Kidney epithelial cell (primary cell): ENCODE data around the gene TOP3A. TPM values are rescaled to one million over a fixed set of nuclear protein-coding genes. Genes with fewer than 3 reads are reported as not detected.

Experiments
- DNase-seq: peaks from one replicate; pipeline ENCODE4 v3.0.0-alpha.2; 2010; ENCODE audit warnings: low read depth
- H3K27me3 ChIP-seq: 2 replicates; pipeline ENCODE4 v1.6.0; 2011; ENCODE audit warnings: low read length; ENCODE audit not compliant: control insufficient read depth, insufficient read depth
- H3K36me3 ChIP-seq: 2 replicates; pipeline ENCODE4 v1.5.1; 2011; ENCODE audit warnings: low read length; ENCODE audit not compliant: control insufficient read depth, insufficient read depth
- H3K4me3 ChIP-seq: 2 replicates; pipeline ENCODE4 v1.5.1; 2011; ENCODE audit warnings: low read depth, mild to moderate bottlenecking, control low read depth, low read length
- total RNA-seq: library from RNA; depleted of rRNA; stranded (reverse); fragments of >200 nt; gene quantifications from 2 replicates; pipeline ENCODE4 v1.2.3, GENCODE V29; 2015
- TF ChIP-seq, protein P1 (sequence below): IDR thresholded peaks from 2 replicates; pipeline ENCODE4 v1.5.1; 2011; ENCODE audit warnings: mild to moderate bottlenecking, moderate library complexity, low read length, control low read depth, inconsistent platforms; ENCODE audit not compliant: insufficient read depth, poor library complexity, severe bottlenecking

The TOP3A gene
- total RNA-seq, 1 donor from 2014 or later, result 35.6 TPM

DNA sequence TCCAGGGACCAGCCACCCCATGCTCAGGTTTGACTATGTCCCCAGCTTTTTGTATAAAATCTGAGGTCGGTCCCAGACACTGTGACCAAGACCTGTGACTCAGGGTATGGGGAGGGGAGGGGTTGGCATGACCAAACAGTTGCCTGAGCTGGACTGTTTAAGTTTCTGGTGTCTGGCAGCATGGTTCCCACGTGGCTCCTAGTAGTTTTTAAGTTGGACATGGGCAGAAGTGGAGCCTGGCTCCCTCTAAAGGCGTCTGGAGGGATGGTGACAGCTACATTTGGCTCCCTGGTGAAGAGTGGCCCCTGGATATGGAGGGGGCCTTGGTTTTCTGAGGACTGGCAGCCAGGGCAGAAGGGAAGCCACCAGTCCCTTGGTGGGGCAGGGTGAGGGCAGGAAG is 8.2 kb upstream of the TOP3A start:
- no peaks in the 10 kb centered on the region for H3K27me3 ChIP-seq
- H3K4me3 ChIP-seq, result no peak overlapping the region
- peaks cover 1% of the 10 kb centered on the region for H3K36me3 ChIP-seq
- DNase-seq, result no peak
- TF ChIP-seq, protein P1, sequence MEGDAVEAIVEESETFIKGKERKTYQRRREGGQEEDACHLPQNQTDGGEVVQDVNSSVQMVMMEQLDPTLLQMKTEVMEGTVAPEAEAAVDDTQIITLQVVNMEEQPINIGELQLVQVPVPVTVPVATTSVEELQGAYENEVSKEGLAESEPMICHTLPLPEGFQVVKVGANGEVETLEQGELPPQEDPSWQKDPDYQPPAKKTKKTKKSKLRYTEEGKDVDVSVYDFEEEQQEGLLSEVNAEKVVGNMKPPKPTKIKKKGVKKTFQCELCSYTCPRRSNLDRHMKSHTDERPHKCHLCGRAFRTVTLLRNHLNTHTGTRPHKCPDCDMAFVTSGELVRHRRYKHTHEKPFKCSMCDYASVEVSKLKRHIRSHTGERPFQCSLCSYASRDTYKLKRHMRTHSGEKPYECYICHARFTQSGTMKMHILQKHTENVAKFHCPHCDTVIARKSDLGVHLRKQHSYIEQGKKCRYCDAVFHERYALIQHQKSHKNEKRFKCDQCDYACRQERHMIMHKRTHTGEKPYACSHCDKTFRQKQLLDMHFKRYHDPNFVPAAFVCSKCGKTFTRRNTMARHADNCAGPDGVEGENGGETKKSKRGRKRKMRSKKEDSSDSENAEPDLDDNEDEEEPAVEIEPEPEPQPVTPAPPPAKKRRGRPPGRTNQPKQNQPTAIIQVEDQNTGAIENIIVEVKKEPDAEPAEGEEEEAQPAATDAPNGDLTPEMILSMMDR, result no peak

DNA sequence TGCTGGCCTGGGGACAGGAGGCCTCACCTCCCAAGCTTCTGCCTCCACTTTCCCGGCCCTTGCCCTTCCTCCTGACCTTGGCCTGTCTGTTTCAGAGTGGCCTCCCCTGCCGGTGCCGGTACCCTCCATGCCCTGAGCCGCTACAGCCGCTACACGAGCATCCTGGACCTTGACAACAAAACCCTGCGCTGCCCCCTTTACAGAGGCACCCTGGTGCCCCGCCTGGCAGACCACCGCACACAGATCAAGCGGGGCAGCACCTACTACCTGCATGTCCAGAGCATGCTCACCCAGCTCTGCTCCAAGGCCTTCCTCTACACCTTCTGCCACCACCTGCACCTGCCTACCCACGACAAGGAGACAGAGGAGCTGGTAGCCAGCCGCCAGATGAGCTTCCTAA is 7.7 kb upstream of the TOP3A start:
- Histone ChIP-seq H3K4me3 (no peak overlapping the region), H3K27me3 (no peaks in the 10 kb centered on the region), H3K36me3 (peaks cover 2% of the 10 kb centered on the region)
- TF ChIP-seq, protein P1, result no peak
- DNase-seq, result no peak

DNA sequence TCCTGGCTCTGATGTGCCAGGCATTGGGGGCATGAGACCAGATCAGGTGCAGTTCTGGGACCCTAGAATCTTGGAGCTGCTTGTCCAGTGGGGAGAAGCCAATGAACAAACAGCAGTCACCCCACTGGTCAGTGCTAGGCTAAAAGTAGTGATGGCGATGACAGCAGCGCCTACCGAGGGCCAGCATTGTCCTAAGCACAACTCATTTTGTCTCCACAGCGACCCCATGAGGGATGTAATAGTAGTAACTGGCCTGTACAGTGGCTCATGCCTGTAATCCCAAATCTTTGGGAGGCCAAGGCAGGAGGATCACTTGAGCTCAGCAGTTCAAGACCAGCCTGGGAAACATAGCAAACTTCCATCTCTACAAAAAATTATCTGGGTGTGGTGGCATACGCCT is 6.5 kb upstream of the TOP3A start:
- Histone ChIP-seq H3K36me3 (peaks cover 5% of the 10 kb centered on the region), H3K27me3 (no peaks in the 10 kb centered on the region), H3K4me3 (no peak overlapping the region)
- DNase-seq, result no peak
- TF ChIP-seq, protein P1, result peak; percentile 19

DNA sequence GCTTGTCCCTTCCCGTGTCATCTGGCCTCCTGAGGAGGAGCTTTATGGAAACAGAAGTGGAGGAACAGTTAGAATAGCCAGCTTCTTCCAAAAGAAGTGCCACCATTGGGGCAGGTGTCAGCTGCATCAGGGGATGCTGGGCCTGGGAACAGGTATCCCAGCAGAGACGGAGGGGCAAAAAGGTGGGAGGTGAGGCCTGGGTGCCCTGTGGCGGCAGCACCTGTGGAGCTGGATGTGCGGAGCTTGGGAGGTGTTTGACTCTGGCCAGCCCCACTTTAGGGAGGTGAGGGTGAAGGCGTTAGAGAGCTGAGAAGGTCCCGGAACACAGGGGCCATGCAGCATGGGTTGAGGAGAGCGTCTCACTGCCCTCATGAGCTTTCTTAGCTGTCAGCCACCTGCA is 5.5 kb upstream of the TOP3A start:
- DNase-seq, result no peak
- TF ChIP-seq, protein P1, result no peak
- no peak overlapping the region for H3K4me3 ChIP-seq
- peaks cover 5% of the 10 kb centered on the region for H3K36me3 ChIP-seq
- no peaks in the 10 kb centered on the region for H3K27me3 ChIP-seq

DNA sequence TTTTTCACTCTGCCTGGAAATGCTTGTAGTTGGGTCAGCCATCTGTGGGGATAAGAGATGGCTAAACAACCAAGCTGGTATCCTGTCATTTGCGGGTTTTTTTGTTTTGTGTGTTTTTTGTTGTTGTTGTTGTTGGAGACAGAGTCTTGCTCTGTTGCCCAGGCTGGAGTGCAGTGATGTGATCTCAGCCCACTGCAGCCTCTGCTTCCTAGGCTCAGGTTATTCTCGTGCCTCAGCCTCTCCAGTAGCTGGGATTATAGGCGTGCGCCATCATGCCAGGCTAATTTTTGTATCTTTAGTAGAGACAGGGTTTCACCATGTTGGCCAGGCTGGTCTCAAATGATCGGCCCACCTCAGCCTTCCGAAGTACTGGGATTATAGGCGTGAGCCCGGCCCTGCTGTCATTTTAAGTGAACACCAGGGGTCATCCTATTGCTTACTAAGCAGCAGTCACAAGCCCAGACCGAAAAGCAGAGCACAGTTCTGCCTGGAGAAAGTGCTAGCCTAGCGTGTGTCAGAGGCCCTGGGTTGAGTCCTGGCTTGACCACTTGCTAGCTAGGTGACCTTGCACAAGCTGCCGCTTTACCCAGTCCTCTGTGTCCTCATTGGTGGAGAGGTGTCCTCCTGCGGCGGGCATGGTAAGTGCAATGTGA is 4.9 kb upstream of the TOP3A start:
- Histone ChIP-seq H3K36me3 (peaks cover 5% of the 10 kb centered on the region), H3K27me3 (no peaks in the 10 kb centered on the region), H3K4me3 (no peak overlapping the region)
- TF ChIP-seq, protein P1, result peak; percentile 60
- peak; percentile 18 for DNase-seq
